Adrenal gland (tissue), 12 donors: ENCODE data around the gene ZNF654. TPM values are rescaled to one million over a fixed set of nuclear protein-coding genes. Genes with fewer than 3 reads are reported as not detected.
A peak's percentile ranks its signal among the peaks of the same experiment; 100 is the strongest.

ENCODE experiments used
- DNase-seq, 7 donors: peaks; one replicate each; pipeline ENCODE4 v3.0.0-alpha.2; 2019 to 2020
- H3K27ac ChIP-seq, 5 donors: fragments of 200-600 bp; sonication (generic) in 4 of 5; 1 replicate in 3 of 5; 2 replicates in 2 of 5; pipeline versions ENCODE4 v1.5.1 to v1.8.0; 2016 to 2020; ENCODE audit warnings: mild to moderate bottlenecking in 1 of 5
- H3K27me3 ChIP-seq: fragments of 200-600 bp; 2 replicates; pipeline ENCODE4 v1.8.0; 2021
- H3K36me3 ChIP-seq, 2 donors: fragments of 200-600 bp; replicated peaks in 1 of 2; 1 replicate in 1 of 2; 2 replicates in 1 of 2; pipeline versions ENCODE4 v1.5.1 to v1.8.0; 2018 to 2022
- H3K4me1 ChIP-seq, 2 donors: fragments of 200-600 bp; replicated peaks in 1 of 2; 1 replicate in 1 of 2; 2 replicates in 1 of 2; pipeline versions ENCODE4 v1.5.1 to v1.8.0; 2018 to 2021
- H3K4me3 ChIP-seq, 4 donors: fragments of 200-600 bp; sonication (generic) in 3 of 4; one replicate each; pipeline ENCODE4 v1.5.1; 2016 to 2018
- H3K9me3 ChIP-seq, 3 donors: fragments of 200-600 bp; sonication (generic) in 1 of 3; replicated peaks in 1 of 3; 1 replicate in 2 of 3; 2 replicates in 1 of 3; pipeline versions ENCODE4 v1.5.1 to v1.8.0; 2016 to 2021
- POLR2A ChIP-seq, 2 donors: fragments of 450-650 bp; IDR thresholded peaks; one replicate each; pipeline ENCODE4 v1.6.1; 2017; ENCODE audit warnings: antibody characterized with exemption in 2 of 2, mild to moderate bottlenecking in 2 of 2, moderate library complexity in 1 of 2
- WGBS, 4 donors: extraction: QIAGEN DNeasy Blood & Tissue Kit in 2 of 4; methylation state at CpG; one replicate each; pipeline versions ENCODE4 v1.1.5 to v1.1.7; 2013 to 2017; 5-methylcytosine and 5-hydroxymethylcytosine counted together
- intact Hi-C, 2 donors: fragments of 100-400 bp; cut with DNase I; formaldehyde crosslinking; loops; one replicate each; pipeline versions ENCODE4 v1.14.1 to v1.15.0; 2022 to 2023
- polyA plus RNA-seq, 3 donors: library from polyadenylated mRNA; stranded (reverse); fragments of 200-250 nt in 2 of 3; fragments of 350-450 nt in 1 of 3; fragmentation: Illumina TruSeq in 1 of 3; extraction: RNeasy Lipid Tissue Mini Kit (QIAGEN cat#74804) in 1 of 3; gene quantifications; one replicate each; pipeline ENCODE4 v1.2.3, GENCODE V29; 2013 to 2014
- total RNA-seq, 9 donors: library from RNA; depleted of rRNA in 4 of 9; stranded (reverse); fragments of >200 nt in 4 of 9; fragments of 120-200 nt in 1 of 9; fragmentation: NEBNext Ultra II Directional in 1 of 9; extraction: Animal tissue kit (Norgen Biotek cat#: 25700) in 1 of 9; gene quantifications; one replicate each; pipeline versions ENCODE4 v1.1.0 to v1.2.4, GENCODE V29; 2013 to 2023
- TF ChIP-seq, protein P1 (sequence below), 6 experiments: fragments of 450-650 bp in 4 of 6; fragments of 200-600 bp in 2 of 6; sonication (generic) in 1 of 6; IDR thresholded peaks; 1 replicate in 5 of 6; 2 replicates in 1 of 6; pipeline versions ENCODE4 v1.5.1 to v1.8.0; 2016 to 2021; ENCODE audit warnings: antibody characterized with exemption in 6 of 6, mild to moderate bottlenecking in 2 of 6, moderate library complexity in 1 of 6
- donor health status: healthy with polysubstance abuse.
- donor health status: Bipolar disorder and iron deficiency.
- donor health status: DM: yes; HTN: yes; CAD: no.
- donor health status: DM: no; HTN: no; CAD: no.
- donor health status: DM: no; HTN: no; CAD: no.
- donor health status: DM: yes; HTN: yes; CAD: no.

The ZNF654 gene
- total and polyA plus RNA-seq, 12 donors: 2.5 to 18.6 (median 10.7) TPM

DNA sequence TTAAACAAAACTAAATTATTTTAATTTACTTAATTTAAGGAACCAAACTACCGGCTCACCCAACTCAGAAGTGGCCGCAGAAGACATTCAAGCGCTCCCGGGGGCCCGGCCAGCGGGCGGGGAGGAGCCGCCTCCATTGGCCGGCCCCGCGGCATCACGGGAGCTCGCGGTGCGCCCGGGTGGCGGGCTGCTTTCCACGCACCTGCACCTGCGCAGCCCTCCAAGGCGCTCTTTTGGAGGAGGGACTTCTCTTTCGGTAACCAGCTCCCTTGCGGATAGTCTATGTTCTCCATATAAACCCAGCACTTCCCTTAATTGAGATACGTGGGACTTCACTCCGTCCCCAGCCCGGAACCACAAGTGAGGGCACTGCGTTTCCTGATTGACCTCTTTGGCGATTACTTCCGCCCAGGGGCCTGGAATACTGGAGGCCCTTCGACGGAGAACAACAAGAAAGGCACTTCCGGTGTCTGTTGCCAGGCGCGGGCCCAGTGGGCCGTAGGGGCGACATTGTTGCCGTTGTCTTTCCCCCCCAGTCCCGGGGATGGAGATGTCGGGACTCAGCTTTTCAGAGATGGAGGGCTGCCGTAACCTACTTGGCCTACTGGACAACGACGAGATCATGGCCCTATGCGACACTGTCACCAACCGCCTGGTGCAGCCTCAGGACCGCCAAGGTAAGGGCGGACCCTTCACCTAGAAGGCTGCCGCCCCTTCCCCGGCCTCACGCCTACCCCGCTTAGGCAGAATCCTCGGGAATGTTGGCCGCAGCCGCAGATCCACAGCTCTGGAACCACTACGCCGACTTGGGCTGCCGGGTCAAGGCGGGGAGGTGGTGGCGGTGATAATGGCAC is 90.7 kb downstream of the ZNF654 start, which contains the start of gene C3orf38:
Gene C3orf38 (plus strand): TSS at position 451 of the 854 bp plus-strand sequence. CDS start 94 bp downstream, at position 545.
- intact Hi-C loops: no loop called here
- 0 to 1% (median 1%) methylated on average over 32 to 57 of the region's 57 CpGs for WGBS, 4 donors
- TF ChIP-seq, protein P1, sequence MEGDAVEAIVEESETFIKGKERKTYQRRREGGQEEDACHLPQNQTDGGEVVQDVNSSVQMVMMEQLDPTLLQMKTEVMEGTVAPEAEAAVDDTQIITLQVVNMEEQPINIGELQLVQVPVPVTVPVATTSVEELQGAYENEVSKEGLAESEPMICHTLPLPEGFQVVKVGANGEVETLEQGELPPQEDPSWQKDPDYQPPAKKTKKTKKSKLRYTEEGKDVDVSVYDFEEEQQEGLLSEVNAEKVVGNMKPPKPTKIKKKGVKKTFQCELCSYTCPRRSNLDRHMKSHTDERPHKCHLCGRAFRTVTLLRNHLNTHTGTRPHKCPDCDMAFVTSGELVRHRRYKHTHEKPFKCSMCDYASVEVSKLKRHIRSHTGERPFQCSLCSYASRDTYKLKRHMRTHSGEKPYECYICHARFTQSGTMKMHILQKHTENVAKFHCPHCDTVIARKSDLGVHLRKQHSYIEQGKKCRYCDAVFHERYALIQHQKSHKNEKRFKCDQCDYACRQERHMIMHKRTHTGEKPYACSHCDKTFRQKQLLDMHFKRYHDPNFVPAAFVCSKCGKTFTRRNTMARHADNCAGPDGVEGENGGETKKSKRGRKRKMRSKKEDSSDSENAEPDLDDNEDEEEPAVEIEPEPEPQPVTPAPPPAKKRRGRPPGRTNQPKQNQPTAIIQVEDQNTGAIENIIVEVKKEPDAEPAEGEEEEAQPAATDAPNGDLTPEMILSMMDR (IDR thresholded peaks at IDR 0.05): peak in 2 of 6 experiments; percentile 11 to 31
- TF ChIP-seq POLR2A (IDR thresholded peaks at IDR 0.05): peak; percentile 16 to 49
- peaks cover 15 to 34% of the 10 kb centered on the region in 2 donors for H3K4me1 ChIP-seq
- DNase-seq: peak; percentile 83 to 95 (median 92)
- no peaks in the 10 kb centered on the region for H3K9me3 ChIP-seq
- peak within 1 kb of the TSS; percentile 81 to 97 (median 96) for H3K27ac ChIP-seq
- H3K4me3 ChIP-seq: peak within 1 kb of the TSS; percentile 18 to 98 (median 70)
- peaks cover 0 to 17% of the 10 kb centered on the region in 2 donors for H3K36me3 ChIP-seq
- no peaks in the 10 kb centered on the region for H3K27me3 ChIP-seq

DNA sequence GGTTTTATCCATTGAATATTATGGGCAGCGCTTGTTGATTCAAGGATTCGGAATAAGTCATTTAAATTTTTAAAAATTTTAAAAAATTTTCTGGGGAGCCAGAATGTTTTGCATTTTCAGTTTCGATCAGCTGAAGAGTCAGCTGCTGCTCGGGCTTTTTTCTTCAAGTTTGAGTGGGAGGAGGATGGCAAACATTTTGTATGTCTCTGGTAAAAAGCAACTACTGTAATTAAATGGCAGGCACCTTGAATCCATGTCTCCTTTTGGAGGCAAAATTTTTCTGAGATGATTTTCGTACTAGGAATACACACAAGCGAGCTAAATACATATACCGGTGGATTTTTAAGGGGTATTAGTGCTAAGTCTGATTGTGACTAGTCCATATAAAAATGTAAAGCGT is 91.3 kb downstream of the ZNF654 start:
- no peak for DNase-seq
- Histone ChIP-seq H3K9me3 (no peaks in the 10 kb centered on the region), H3K4me3 (peak overlapping the region in 3 of 4 donors; percentile 66 to 98 (median 73)), H3K4me1 (peaks cover 15 to 34% of the 10 kb centered on the region in 2 donors), H3K27ac (peak overlapping the region; percentile 81 to 97 (median 96)), H3K27me3 (no peaks in the 10 kb centered on the region), H3K36me3 (peaks cover 0 to 22% of the 10 kb centered on the region in 2 donors)
- intact Hi-C loops: no loop called here
- WGBS, 4 donors: 0 to 1% (median 1%) methylated on average over 8 of the region's 8 CpGs
- TF ChIP-seq, protein P1 (IDR thresholded peaks at IDR 0.05): no peak
- no peak for TF ChIP-seq POLR2A (IDR thresholded peaks at IDR 0.05)

DNA sequence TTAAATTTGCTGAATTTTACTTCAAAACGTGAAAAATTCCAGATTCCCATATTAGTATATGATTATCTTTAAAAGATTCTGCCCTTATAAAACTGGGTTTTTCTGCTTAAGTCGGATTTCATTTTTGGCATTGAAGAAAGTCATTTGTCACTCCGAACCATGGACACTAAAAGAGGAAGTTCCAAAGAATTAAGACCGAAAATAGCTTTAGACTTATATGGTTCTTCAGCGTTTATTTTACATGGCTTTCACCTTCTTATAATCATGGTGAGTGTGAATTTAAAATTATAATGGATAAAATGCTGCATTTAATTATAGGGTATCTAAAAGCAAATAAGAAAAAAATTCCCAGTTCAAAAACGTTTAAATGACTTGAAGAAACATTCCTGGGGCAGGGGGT is 91.8 kb downstream of the ZNF654 start:
- peak overlapping the region in 2 of 4 donors; percentile 73 to 98 for H3K4me3 ChIP-seq
- intact Hi-C loops: no loop called here
- H3K27me3 ChIP-seq: no peaks in the 10 kb centered on the region
- peak overlapping the region in 3 of 5 donors; percentile 92 to 96 (median 96) for H3K27ac ChIP-seq
- peaks cover 15 to 34% of the 10 kb centered on the region in 2 donors for H3K4me1 ChIP-seq
- DNase-seq: no peak
- no peaks in the 10 kb centered on the region for H3K9me3 ChIP-seq
- peaks cover 0 to 25% of the 10 kb centered on the region in 2 donors for H3K36me3 ChIP-seq
- 0 to 2% (median 0%) methylated on average over 6 of the region's 6 CpGs for WGBS, 4 donors
- no peak for TF ChIP-seq POLR2A (IDR thresholded peaks at IDR 0.05)

DNA sequence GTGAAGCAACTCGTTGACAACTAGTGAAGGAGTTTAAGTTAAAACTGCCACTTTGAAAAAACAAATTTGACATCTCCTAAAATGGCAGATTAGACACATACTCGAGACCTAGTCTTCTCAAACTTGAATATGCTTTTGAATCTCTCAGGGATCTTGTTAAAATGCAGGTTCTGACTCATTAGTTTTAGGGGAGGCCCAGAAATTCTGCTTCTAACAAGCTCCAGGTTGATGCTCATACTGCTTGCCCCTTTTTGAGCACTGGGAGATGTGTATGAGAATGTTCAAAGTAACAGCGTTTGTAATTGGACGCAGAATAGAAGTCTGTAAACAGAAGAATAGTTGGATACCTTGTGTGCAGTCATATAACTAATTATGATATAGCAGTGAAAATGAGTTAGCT is 92.3 kb downstream of the ZNF654 start:
- WGBS, 4 donors: 45 to 48% (median 47%) methylated on average over 4 of the region's 4 CpGs
- Histone ChIP-seq H3K4me1 (peaks cover 15 to 34% of the 10 kb centered on the region in 2 donors), H3K27ac (no peak overlapping the region), H3K36me3 (peaks cover 0 to 31% of the 10 kb centered on the region in 2 donors), H3K4me3 (peak overlapping the region in 1 of 4 donors; percentile 73), H3K9me3 (no peaks in the 10 kb centered on the region), H3K27me3 (no peaks in the 10 kb centered on the region)
- intact Hi-C loops: no loop called here
- DNase-seq: no peak
- TF ChIP-seq, protein P1 (IDR thresholded peaks at IDR 0.05): no peak
- no peak for TF ChIP-seq POLR2A (IDR thresholded peaks at IDR 0.05)
